Measurements from ENCODE around the gene RAC2. TPM values are rescaled to one million over a fixed set of nuclear protein-coding genes. Genes with fewer than 3 reads are reported as not detected.

Gene RAC2
- total RNA-seq, 1 experiment from 2014 or later: 90.5 TPM

GRCh38 chr22:37277384-37277783 lies 33.3 kb upstream of the RAC2 start:
- Histone ChIP-seq H4K20me1 (ENCODE audit: insufficient read depth) (no peaks in the 10 kb centered on the region), H3K27ac (no peak overlapping the region), H3K9me3 (ENCODE audit: insufficient read depth, low read depth) (no peaks in the 10 kb centered on the region), H3K4me1 (replicated peaks; ENCODE audit: insufficient read depth) (peaks cover 4% of the 10 kb centered on the region; the same call in 1 of the 2 replicates), H3K4me2 (no peak overlapping the region), H3K9me2 (ENCODE audit: insufficient read depth) (no peaks in the 10 kb centered on the region), H3K36me3 (ENCODE audit: low read depth) (no peaks in the 10 kb centered on the region), H3F3A (ENCODE audit: insufficient read depth, low read depth) (no peaks in the 10 kb centered on the region), H3K27me3 (ENCODE audit: insufficient read depth, low read depth) (peaks cover 2% of the 10 kb centered on the region), H3K79me2 (ENCODE audit: low read depth) (no peaks in the 10 kb centered on the region), H3K4me3 (no peak overlapping the region), H2AFZ (no peak overlapping the region)
- DNase-seq: no peak
- ChIA-PET CTCF (interaction anchor here (0.7 kb wide), 1 partner anchor 160 kb away, joined by 8 read pairs; no protein-coding TSS in a partner anchor), POLR2A (ENCODE audit: unreplicated experiment) (interaction anchor here (0.5 kb wide), 1 partner anchor 501 kb away, joined by 4 read pairs; the partner anchor contains the start of gene IFT27)
- BruUV-seq (replicated peaks): no TSS peak
- no peak for TF ChIP-seq CTCF (conservative IDR thresholded peaks at IDR 0.05)
- TF ChIP-seq EZH2 (IDR thresholded peaks at IDR 0.05; ENCODE audit: low read depth): no peak
- intact Hi-C loops (cut with micrococcal nuclease; ENCODE audit: unreplicated experiment): no loop called here

- POLR2A ChIA-PET (ENCODE audit: unreplicated experiment): no interaction called here
- no peaks in the 10 kb centered on the region for H3K79me2 ChIP-seq (ENCODE audit: low read depth)
- H3K4me3 ChIP-seq: no peak overlapping the region
- H2AFZ ChIP-seq: no peak overlapping the region
- H3K4me2 ChIP-seq: no peak overlapping the region
- no peaks in the 10 kb centered on the region; the same call in 1 of the 2 replicates for H3F3A ChIP-seq (ENCODE audit: insufficient read depth, low read depth)
- no peaks in the 10 kb centered on the region for H4K20me1 ChIP-seq (ENCODE audit: insufficient read depth)
- no peak for DNase-seq
- no peaks in the 10 kb centered on the region for H3K4me1 ChIP-seq (replicated peaks; ENCODE audit: insufficient read depth)
- intact Hi-C loops (cut with micrococcal nuclease; ENCODE audit: unreplicated experiment): no loop called here
- no peaks in the 10 kb centered on the region; the same call in 1 of the 2 replicates for H3K27me3 ChIP-seq (ENCODE audit: insufficient read depth, low read depth)
- no peaks in the 10 kb centered on the region for H3K9me2 ChIP-seq (ENCODE audit: insufficient read depth)
- TF ChIP-seq EZH2 (IDR thresholded peaks at IDR 0.05; ENCODE audit: low read depth): no peak
- TF ChIP-seq CTCF (conservative IDR thresholded peaks at IDR 0.05): no peak
- no peaks in the 10 kb centered on the region for H3K36me3 ChIP-seq (ENCODE audit: low read depth)
- no peaks in the 10 kb centered on the region for H3K9me3 ChIP-seq (ENCODE audit: insufficient read depth, low read depth)
- CTCF ChIA-PET: interaction anchor here (0.6 to 0.7 kb wide), 2 partner anchors 9 to 161 kb away, joined by 3 to 8 read pairs; no protein-coding TSS in a partner anchor
- H3K27ac ChIP-seq: no peak overlapping the region
- no TSS peak for BruUV-seq (replicated peaks)
Measured at GRCh38 chr22:37276776-37277175, 32.7 kb upstream of the RAC2 start.

GRCh38 chr22:37275622-37276021 lies 31.6 kb upstream of the RAC2 start:
- ChIA-PET POLR2A (ENCODE audit: unreplicated experiment) (no interaction called here), CTCF (no interaction called here)
- no peak overlapping the region for H3K4me3 ChIP-seq
- H4K20me1 ChIP-seq (ENCODE audit: insufficient read depth): no peaks in the 10 kb centered on the region
- H3K9me2 ChIP-seq (ENCODE audit: insufficient read depth): no peaks in the 10 kb centered on the region
- no peaks in the 10 kb centered on the region for H3K9me3 ChIP-seq (ENCODE audit: insufficient read depth, low read depth)
- H3K27ac ChIP-seq: no peak overlapping the region
- H3K79me2 ChIP-seq (ENCODE audit: low read depth): no peaks in the 10 kb centered on the region
- no TSS peak for BruUV-seq (replicated peaks)
- H2AFZ ChIP-seq: no peak overlapping the region
- no peaks in the 10 kb centered on the region for H3K36me3 ChIP-seq (ENCODE audit: low read depth)
- no peak overlapping the region for H3K4me2 ChIP-seq
- no peak for DNase-seq
- H3F3A ChIP-seq (ENCODE audit: insufficient read depth, low read depth): peaks cover 6% of the 10 kb centered on the region; the same call in 1 of the 2 replicates
- intact Hi-C loops (cut with micrococcal nuclease; ENCODE audit: unreplicated experiment): no loop called here
- TF ChIP-seq EZH2 (IDR thresholded peaks at IDR 0.05; ENCODE audit: low read depth): no peak
- TF ChIP-seq CTCF (conservative IDR thresholded peaks at IDR 0.05): no peak
- H3K4me1 ChIP-seq (replicated peaks; ENCODE audit: insufficient read depth): no peaks in the 10 kb centered on the region
- no peaks in the 10 kb centered on the region for H3K27me3 ChIP-seq (ENCODE audit: insufficient read depth, low read depth)
